HG02981 (cell line): ENCODE results near the gene GORASP1.

Experiments used
- ATAC-seq: cut with Tn5 transposase; IDR thresholded peaks from one replicate; pipeline ENCODE4 v1.9.1; 2021; ENCODE audit warnings: mild to moderate bottlenecking, moderate library complexity; ENCODE audit not compliant: unreplicated experiment

The GORASP1 gene

DNA sequence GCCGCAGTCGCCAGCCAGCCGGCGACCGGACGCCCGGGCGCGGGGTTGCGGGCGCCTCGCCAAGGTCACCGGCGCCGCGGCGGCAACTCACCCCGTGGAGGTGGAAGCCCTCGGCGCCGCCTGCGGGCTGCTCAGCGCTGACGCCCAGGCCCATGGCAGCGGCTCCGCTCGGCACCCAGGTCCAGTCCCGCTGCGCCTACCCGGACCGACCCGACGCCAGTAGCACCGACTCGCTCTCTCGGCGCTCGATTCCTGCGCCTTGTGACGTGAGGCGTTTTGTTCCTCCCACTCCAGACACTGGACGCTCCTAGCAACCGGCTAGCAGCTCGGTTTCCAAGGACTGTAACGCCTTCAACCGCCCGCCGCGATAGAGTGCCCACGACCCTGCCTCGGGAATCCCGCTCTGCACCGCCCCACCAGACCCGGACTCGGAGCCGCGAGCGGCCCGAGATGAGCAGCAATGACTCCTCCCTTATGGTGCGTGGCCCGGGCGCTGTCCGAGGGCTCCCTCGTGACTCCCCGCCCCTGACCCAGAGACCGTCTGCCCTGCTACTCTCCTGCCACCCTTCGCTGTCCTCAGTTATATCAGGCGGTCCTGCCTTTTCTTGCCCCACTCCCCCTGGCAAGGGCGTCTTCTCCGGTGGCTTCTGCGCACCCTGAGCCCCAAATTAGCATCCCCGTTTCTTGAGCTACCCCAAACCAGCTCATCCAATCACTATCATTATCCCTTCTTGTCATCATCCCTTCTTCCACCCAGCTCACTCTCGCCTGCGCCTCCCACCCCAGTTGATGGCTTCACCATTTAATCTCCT is at the start of gene GORASP1, which contains the start of gene TTC21A:
Gene GORASP1, minus strand, starts transcription at position 240 of the 812 bp plus-strand sequence. Its CDS starts 86 bp downstream, at position 154.
Gene TTC21A, plus strand, starts transcription at position 293 of the 812 bp plus-strand sequence. Its CDS starts 158 bp downstream, at position 451.
- ATAC-seq = peak; percentile 38

DNA sequence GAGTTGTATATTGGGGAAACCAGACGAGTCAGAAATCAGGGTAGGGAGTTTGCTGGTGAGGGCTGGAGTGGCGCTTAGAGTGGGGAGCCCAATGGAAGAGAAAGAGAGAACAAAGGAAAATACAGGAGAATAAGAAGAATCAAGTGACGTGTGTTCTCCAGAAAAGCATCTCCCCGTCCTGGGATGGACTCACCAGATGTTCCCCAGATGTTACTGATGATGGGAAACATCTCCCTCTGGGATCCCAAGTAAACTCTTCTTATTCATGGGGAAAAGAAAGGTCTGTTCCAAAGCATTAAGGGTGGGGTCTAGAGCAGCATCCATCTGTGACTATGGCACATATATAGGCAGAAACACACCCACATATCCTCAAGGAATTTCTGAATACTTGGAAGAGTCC is 49.0 kb upstream of the GORASP1 start:
- no peak for ATAC-seq

- ATAC-seq = no peak
Observed at GRCh38 chr3:39154280-39155021, 47.0 kb upstream of the GORASP1 start.

GRCh38 chr3:39153977-39154279 is 46.5 kb upstream of the GORASP1 start:
- no peak for ATAC-seq

DNA sequence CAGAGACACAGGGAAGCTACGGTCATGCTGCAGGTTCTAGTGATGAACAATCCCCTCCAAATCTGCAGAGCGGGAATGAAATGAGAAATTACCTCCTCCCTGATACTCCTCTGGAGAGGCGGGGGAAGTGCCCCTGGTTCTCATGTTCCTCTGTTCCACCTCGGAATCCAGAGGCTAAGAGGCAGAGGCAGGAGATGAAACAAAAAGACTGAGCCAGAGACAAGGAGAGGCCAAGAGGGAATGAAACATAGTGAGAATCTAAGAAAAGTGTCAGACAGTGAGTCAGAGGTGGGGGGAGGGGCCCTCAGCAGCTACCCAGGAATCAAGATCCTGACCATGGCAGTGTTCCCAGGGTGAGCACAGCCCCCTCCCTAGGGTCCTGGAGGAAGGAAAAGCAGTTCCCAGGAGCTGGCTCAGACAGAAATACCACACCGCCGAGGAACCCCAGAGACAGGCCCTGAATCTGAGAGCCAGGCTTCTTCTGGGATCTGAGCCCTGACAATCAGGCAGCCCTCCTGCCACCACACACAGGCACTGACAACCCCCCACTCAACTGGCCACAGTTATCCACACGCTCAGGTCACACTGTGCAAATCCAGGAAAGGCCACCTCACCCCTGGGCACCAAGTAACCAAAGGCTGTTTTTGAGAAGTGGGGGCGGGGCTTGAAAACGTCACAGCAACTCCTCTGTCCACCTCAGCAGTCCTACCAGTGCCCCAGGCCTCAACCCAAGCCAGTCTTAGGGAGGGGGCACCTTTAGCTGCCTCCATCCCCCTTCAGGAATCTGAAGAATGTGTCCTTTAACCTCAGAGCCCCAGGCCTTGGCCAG is 43.6 kb upstream of the GORASP1 start:
- ATAC-seq = no peak

DNA sequence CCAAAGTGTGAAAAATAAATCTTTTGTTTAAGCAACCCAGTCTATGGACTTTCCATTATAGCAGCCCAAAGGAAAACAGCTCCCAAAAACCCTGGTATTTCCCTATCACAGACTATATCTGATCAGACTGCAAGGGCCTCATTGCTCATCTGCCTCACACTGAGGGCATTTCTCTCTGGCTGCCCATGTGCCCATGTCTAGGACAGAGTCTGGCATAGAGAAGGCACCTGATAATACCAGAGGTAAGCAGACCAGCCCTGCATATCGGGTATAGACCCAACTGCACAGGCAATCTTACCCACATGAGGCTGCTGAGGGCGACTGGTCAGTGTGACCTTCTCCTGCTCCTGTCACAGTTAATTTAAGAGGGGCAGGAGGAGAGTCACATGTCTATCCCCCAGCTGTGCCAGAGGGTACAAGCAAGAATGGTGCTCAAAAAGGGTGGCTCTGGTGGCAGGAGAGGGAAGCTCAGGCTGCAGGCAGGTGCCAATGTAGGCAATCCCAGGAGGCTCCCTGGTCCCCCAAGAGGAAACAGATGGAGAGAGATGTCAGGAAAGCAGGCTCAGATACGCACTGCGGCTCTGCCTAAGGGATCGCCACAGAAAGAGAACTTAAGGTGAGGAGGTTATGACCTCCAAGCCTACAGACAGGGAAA is 42.8 kb upstream of the GORASP1 start:
- no peak for ATAC-seq

- no peak for ATAC-seq
Observed at GRCh38 chr3:39149498-39150147, 42.2 kb upstream of the GORASP1 start.

DNA sequence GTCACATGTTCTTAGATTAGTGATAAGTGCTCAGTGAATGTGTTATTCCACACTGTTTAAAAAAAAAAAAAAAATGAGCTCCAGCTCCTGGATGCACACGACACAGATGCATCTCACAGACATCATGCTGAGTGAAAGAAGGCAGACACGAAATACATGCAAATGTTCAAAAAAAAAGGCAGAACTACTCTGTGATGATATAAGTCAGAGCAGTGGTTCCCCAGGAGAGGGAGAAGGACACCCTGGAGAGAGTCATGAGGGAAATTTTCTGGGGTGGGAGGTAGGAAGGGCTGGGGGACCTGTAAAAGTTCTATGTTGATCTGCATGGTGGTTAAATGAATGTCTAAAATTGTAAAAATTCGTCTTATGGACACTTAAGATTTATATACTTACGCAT is 41.6 kb upstream of the GORASP1 start:
- no peak for ATAC-seq

DNA sequence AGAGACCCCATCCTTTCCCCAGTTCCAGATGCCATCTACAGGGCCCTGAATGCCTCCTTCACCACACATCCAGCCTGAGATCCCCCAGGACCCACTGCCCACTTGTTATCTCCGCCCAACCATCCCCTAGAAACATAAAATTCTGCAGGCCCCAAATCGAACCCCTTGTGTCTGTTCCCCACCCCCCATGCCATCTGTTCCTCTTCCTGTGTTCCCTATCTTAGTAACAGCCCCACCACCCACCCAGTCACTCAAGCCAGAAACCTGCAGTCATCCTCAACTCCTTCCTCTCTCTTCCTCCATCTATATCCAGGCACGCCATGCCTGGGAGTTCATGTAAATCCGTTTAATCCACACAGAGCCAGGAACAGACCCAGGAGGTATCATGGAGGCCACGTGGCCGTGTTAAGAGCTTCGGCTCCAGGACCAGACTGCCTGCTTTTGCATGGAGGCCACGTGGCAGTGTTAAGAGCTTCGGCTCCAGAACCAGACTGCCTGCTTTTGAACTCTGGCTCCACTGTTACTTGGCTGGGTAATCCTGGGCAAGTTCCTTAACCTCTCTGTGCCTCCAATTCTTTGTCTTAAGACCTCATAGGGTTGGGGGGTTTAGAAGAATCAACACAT is 41.1 kb upstream of the GORASP1 start:
- no peak for ATAC-seq

DNA sequence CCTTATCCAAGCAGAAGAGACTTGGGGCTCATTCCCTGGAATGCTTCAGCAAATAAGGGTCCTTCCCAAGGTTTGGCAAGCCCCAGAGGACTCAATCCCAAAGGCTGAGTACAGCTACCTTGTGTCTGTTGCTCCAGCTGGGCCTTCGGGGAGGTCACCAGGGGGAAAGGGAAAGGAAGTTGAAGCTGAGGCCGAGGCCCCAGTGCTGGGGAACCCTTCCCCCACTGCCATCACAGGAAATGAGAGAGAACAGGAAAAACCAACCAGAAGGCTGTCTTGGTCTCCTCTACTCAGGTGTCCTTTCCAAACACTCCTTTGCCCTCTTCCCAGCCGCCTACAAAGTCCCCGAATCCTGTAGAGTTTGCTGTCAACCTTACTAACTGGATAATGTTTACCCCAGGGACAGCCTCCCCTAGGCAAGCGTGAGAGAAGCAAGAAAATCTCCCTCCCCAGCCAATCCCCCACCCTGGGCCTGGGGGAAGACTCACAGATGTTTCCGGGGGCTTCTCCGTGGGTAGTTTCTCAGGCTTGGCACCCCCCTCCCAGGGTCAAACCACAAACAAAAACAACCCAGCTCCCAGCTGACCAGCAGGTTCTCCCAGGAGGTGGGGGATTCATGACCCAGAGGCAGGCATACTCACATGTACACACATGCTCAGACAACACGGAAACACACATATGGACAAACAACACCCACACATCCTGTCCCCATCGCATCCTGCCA is 40.4 kb upstream of the GORASP1 start:
- peak; percentile 25 for ATAC-seq

DNA sequence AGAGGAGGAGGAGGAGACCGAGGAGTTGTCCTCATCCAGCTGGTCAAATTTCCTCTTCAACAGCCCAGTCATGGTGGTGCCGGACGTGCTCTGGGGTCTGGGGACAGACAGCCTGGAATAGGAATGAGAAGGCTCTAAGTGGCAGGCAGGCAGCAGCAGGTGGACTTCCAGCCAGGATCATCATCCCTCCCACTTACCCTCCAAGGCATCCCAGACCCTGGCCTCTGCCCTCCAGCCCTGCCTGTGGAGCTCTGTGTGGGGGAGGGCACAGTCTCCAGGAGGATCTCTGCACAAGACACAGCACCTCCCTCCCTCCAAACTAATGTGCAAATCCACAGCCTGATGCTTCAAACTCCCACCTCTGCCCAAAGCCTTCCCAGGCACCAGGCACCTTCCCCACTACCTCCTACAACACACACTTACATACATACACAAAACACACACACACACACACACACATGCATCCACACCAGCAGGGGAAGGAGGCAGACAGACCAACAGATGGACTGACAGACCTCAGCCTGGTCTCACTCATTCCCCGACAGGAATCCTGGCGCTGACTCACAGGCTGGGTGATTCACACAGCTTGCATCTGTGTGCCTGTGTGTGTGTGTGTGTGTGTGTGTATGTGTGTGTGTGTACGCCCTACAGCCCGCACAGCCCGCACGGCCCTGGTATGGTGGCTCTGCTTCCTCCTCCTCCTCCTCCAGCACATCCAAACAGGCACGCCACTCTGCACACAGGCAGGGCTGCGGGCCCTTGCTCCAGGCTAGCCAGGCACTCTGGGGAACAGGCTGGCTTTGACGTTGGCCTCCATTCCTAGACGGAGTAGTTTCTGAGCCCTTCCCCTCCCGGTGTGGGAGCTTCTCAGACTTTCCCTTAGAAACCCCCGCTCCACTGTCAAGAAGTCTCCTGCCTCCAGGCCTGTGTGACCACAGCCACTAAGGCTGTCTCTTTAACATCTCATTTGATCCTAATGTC is 39.5 kb upstream of the GORASP1 start:
- no peak for ATAC-seq

GRCh38 chr3:39146083-39146501 is 38.7 kb upstream of the GORASP1 start:
- ATAC-seq = no peak

GRCh38 chr3:39144748-39145380 is 37.4 kb upstream of the GORASP1 start:
- no peak for ATAC-seq

GRCh38 chr3:39144095-39144747 is 36.8 kb upstream of the GORASP1 start:
- ATAC-seq = no peak

GRCh38 chr3:39143051-39143885 is 35.8 kb upstream of the GORASP1 start:
- ATAC-seq = no peak

DNA sequence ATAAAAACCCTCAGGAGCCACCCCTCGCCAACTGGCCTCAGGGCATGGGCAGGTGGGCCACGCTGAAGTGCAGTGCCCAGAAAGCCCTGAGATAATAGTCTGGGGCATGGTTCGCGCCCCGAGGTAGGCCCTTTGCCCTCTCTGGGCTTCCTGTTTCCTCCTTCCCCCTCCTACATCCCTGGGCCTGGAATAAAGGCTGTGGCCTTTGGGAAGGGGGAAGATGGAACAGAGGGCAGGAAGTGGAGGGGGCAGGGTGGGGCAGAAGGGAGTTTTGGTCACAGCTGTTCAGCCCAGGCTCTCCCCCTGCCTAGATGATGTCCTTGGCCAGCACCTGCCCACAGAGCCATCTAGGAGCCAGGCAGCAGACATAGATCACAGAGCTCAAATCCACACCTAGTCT is 34.6 kb upstream of the GORASP1 start:
- ATAC-seq = no peak
